HG02610 (cell line): ENCODE results near the gene GNAS.

Source experiments
- ATAC-seq: cut with Tn5 transposase; IDR thresholded peaks from one replicate; pipeline ENCODE4 v1.9.1; 2021; ENCODE audit warnings: mild to moderate bottlenecking, moderate library complexity; ENCODE audit not compliant: unreplicated experiment

Gene GNAS

GRCh38 chr20:58894652-58895447 is 42.3 kb downstream of the GNAS start:
- no peak for ATAC-seq

GRCh38 chr20:58895448-58896180 is 43.1 kb downstream of the GNAS start:
- ATAC-seq = no peak

- no peak for ATAC-seq
Observed at GRCh38 chr20:58896820-58897219, 44.3 kb downstream of the GNAS start.

- no peak for ATAC-seq
Observed at GRCh38 chr20:58897488-58897887, 45.0 kb downstream of the GNAS start.

GRCh38 chr20:58898629-58899408 is 46.3 kb downstream of the GNAS start:
- ATAC-seq = no peak

GRCh38 chr20:58899512-58899911 is 47.0 kb downstream of the GNAS start:
- no peak for ATAC-seq

GRCh38 chr20:58900397-58900796 is 47.9 kb downstream of the GNAS start:
- ATAC-seq = no peak

- ATAC-seq = no peak
Observed at GRCh38 chr20:58901488-58902402, 49.2 kb downstream of the GNAS start.

- ATAC-seq = no peak
Observed at GRCh38 chr20:58903614-58904013, 51.1 kb downstream of the GNAS start.

GRCh38 chr20:58905236-58905635 is 52.7 kb downstream of the GNAS start:
- no peak for ATAC-seq

GRCh38 chr20:58906111-58906510 is 53.6 kb downstream of the GNAS start:
- no peak for ATAC-seq

- no peak for ATAC-seq
Observed at GRCh38 chr20:58906894-58907293, 54.4 kb downstream of the GNAS start.

GRCh38 chr20:58907320-58908137 is 55.0 kb downstream of the GNAS start:
- ATAC-seq = peak; percentile 83

GRCh38 chr20:58908221-58908620 is 55.7 kb downstream of the GNAS start:
- no peak for ATAC-seq

- ATAC-seq = no peak
Observed at GRCh38 chr20:58908941-58909340, 56.4 kb downstream of the GNAS start.

GRCh38 chr20:58909585-58909984 is 57.1 kb downstream of the GNAS start:
- no peak for ATAC-seq

GRCh38 chr20:58910473-58910872 is 58.0 kb downstream of the GNAS start:
- no peak for ATAC-seq

GRCh38 chr20:58911309-58911708 is 58.8 kb downstream of the GNAS start:
- ATAC-seq = no peak

- no peak for ATAC-seq
Observed at GRCh38 chr20:58911970-58912369, 59.5 kb downstream of the GNAS start.

GRCh38 chr20:58913079-58913478 is 60.6 kb downstream of the GNAS start:
- ATAC-seq = no peak
